ENCODE measurements around the gene ZBTB7A. TPM values are rescaled to one million over a fixed set of nuclear protein-coding genes. Genes with fewer than 3 reads are reported as not detected.

The ZBTB7A gene
- total RNA-seq, 1 experiment from 2014 or later, result 15.9 TPM

DNA sequence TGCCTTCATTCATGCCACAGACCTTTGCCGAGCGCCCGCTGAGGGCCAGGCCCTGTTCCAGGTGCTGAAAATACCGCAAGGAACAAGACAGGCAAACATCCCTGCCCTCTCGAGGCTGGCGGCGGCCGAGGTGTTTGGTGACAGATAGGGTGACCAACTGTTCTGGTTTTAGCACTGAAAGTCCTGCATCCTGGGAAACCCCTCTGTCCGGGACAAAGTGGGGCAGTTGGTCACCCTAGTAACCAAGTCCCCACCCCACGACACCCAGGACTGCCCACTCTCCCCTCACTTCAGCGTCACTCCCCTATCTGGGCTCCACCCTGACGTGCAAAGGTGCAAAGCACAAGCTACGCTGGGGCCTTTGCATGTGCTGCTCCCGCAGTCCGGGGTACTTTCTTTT lies 17.3 kb downstream of the ZBTB7A start:
- no peak overlapping the region for H3K4me3 ChIP-seq
- H3K9me3 ChIP-seq (replicated peaks), result no peaks in the 10 kb centered on the region
- H3K4me1 ChIP-seq (replicated peaks), result peaks cover 11% of the 10 kb centered on the region
- H3K36me3 ChIP-seq, result peaks cover 59% of the 10 kb centered on the region
- H3K27me3 ChIP-seq (replicated peaks), result no peaks in the 10 kb centered on the region
- no peak overlapping the region for H3K27ac ChIP-seq
- no peak for DNase-seq (ENCODE audit: low read depth in 1 of 2, low spot score in 2 of 2)

DNA sequence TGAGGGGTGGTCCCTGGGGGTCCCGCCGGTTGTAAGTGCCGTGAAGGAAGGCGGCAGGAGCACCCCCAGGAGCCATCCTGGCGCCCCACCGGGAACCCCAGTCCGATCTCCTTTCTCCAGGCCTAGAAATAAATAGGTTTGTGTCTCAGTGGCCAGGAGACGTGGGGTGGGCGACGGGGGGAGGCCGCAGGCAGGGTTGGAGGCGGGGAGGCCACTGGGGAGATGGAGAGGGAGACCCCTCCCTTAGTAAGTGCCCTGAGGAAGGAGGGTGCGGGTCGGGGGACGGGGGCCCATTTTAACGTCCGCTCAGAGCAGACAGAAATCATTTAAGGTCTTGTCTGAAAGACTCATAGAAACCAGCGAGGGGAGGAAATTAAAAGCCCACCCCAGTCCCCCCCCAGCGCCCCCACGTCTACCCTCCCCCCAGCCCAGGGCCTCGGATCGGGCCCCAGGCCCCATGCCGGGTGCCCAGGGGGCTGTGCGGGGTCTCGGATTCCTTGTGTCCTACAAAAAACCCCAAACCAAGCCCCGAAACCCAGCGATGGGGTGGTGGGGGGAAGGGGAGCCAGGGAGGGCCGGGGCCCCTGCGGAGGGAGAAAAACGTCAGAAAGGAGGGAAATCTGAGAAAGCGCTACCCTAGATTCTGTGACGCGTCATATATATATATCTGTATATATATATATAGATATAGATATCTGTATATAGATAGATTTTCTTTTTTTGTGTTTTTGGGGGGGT lies 19.6 kb downstream of the ZBTB7A start:
- no peak overlapping the region for H3K4me3 ChIP-seq
- peaks cover 2% of the 10 kb centered on the region; the same call in 1 of the 2 replicates for H3K4me1 ChIP-seq (replicated peaks)
- no peak for DNase-seq (ENCODE audit: low read depth in 1 of 2, low spot score in 2 of 2)
- H3K27ac ChIP-seq, result no peak overlapping the region
- peaks cover 46% of the 10 kb centered on the region for H3K36me3 ChIP-seq
- H3K9me3 ChIP-seq (replicated peaks), result no peaks in the 10 kb centered on the region
- no peaks in the 10 kb centered on the region for H3K27me3 ChIP-seq (replicated peaks)

DNA sequence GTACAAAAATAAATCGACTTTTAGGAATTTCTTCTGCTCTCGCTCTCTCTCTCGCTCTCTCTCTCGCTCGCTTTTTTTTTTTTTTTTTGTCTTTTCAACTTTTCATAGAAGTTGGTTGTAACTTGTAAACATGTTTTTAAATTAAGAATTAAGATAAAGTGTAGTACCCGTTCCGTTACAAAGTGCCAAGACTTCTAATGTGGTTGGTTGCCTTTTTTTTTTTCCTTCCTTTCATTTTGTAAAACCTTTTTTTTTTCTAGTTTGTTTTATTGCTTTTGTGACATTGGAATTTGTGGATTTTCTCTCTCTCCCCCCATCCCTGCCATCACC lies 20.4 kb downstream of the ZBTB7A start:
- no peak overlapping the region for H3K27ac ChIP-seq
- no peaks in the 10 kb centered on the region for H3K27me3 ChIP-seq (replicated peaks)
- no peaks in the 10 kb centered on the region for H3K4me1 ChIP-seq (replicated peaks)
- DNase-seq (ENCODE audit: low read depth in 1 of 2, low spot score in 2 of 2), result no peak
- peaks cover 41% of the 10 kb centered on the region for H3K36me3 ChIP-seq
- no peak overlapping the region for H3K4me3 ChIP-seq
- H3K9me3 ChIP-seq (replicated peaks), result no peaks in the 10 kb centered on the region

DNA sequence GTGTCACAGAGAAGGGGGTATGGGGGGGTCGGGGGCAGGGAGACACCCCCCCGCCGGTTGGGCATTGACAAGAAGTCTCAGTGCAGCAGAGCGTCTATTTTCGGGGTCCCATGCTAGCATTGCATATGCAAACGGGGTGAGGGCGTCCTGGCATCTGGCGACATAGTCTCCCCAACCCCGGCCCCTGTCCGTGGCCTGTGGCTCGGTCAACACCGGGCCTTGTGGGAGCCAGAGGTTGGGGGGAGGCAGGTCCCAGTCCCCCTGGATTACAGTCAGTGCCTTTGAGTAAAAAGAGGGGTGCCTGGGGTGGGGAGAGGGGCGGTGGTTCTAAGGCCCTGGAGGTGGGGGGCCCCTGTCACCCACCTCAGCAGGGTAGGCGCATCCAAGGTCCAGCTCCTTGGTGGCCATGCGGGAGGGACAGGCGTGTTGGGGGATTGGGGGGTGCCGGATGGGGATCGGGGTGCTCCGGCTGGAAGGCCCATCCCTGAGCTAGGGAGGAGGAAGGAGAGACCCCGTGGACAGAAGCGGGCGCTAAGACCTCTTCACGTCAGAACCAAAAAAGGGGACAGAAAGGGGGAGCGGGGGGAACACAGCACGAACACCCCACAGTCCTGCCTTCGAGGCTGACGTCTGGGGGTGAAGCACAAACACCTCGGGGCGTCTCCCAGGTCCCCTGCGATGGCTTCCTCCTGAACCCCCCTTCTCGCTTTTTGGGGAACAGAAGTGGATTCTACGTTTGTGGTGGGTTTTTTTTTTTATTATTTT lies 20.9 kb downstream of the ZBTB7A start:
- Histone ChIP-seq H3K27me3 (replicated peaks) (no peaks in the 10 kb centered on the region), H3K4me1 (replicated peaks) (no peaks in the 10 kb centered on the region), H3K27ac (no peak overlapping the region), H3K4me3 (no peak overlapping the region), H3K9me3 (replicated peaks) (no peaks in the 10 kb centered on the region), H3K36me3 (peaks cover 38% of the 10 kb centered on the region)
- no peak for DNase-seq (ENCODE audit: low read depth in 1 of 2, low spot score in 2 of 2)

DNA sequence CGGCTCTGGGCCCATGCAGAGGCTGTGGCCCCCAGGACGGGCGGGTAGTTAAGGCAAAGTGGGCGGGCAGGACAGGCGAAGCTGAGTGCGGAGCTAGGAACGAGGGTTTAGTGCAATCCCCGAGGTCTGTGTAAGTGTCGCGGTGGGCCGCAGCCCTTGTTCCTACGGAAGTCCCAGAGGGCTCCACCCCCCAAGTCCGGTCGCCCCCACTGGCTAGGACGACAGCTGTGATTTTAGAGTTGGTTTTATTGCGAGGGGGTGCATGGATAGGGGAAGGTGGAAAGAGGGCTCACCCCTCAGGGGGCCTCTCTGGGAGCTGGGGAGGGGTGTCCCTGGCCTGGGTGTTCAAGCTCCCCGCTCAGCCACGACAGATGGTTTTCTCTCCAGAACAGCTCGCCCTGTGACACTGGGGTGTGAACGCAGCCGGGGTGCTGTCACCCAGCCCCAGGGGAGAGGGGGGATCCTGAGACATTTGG lies 21.7 kb downstream of the ZBTB7A start:
- Histone ChIP-seq H3K36me3 (peaks cover 37% of the 10 kb centered on the region), H3K27ac (no peak overlapping the region), H3K27me3 (replicated peaks) (no peaks in the 10 kb centered on the region), H3K4me1 (replicated peaks) (no peaks in the 10 kb centered on the region), H3K9me3 (replicated peaks) (no peaks in the 10 kb centered on the region), H3K4me3 (no peak overlapping the region)
- DNase-seq (ENCODE audit: low read depth in 1 of 2, low spot score in 2 of 2), result no peak

DNA sequence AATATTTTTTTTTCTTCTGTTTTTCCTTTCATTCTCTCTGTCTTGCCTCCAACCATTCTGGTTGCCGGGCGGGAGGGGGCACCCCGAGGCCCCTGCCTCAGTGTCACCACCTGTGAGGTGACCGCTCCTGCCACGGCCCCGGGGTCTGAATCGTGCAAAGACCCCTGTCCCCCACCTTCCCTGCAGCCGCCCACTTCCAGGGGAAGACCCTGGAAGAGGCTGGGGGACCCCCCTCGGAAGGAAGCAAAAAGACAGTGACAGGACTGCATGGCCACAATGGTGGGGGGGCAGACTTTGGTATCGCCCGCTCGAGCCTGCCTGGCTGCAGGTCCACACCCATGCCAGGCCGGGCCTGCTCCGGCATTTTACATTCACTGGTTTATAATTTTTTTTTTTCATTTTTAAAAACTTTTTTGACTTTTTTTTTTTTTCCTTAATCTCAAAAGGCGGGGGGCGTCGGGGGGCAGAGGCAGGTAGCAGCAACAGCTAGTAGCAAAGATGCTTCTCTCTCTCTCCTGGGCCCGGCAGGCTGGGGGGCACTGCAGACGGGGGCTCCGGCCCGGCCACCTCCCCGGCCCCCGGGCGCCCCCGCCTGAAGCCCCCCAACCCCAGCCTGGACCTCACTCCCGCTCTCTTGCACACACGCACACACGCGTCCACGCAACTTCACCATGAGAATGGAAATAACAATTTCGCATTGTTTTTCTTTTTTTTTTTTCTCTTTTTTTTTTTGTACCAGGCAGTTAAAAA lies 22.6 kb downstream of the ZBTB7A start:
- Histone ChIP-seq H3K36me3 (peaks cover 28% of the 10 kb centered on the region), H3K9me3 (replicated peaks) (no peaks in the 10 kb centered on the region), H3K4me3 (no peak overlapping the region), H3K27ac (no peak overlapping the region), H3K27me3 (replicated peaks) (no peaks in the 10 kb centered on the region), H3K4me1 (replicated peaks) (no peaks in the 10 kb centered on the region)
- no peak for DNase-seq (ENCODE audit: low read depth in 1 of 2, low spot score in 2 of 2)

DNA sequence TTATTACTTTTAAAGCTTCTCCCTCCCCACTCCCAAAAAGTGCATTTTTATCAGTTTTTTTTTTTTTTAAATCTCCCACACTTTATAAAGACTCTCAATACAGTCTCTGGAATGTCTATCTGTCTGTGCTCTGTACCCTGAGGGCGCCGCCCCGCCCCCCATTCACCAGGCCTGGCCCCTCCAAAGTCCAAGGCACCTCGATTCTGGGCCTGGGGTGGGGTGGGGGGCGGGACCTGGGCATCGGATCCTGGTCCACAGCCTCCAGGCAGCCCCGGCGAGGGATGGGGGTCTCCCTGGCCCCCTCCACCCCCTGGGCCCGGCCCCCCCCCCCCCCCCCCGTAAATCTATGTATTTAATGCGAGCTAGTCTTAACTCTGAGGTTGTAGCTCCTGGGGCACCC lies 23.3 kb downstream of the ZBTB7A start:
- Histone ChIP-seq H3K9me3 (replicated peaks) (no peaks in the 10 kb centered on the region), H3K4me3 (no peak overlapping the region), H3K4me1 (replicated peaks) (no peaks in the 10 kb centered on the region), H3K27ac (no peak overlapping the region), H3K36me3 (peaks cover 31% of the 10 kb centered on the region), H3K27me3 (replicated peaks) (no peaks in the 10 kb centered on the region)
- no peak for DNase-seq (ENCODE audit: low read depth in 1 of 2, low spot score in 2 of 2)

DNA sequence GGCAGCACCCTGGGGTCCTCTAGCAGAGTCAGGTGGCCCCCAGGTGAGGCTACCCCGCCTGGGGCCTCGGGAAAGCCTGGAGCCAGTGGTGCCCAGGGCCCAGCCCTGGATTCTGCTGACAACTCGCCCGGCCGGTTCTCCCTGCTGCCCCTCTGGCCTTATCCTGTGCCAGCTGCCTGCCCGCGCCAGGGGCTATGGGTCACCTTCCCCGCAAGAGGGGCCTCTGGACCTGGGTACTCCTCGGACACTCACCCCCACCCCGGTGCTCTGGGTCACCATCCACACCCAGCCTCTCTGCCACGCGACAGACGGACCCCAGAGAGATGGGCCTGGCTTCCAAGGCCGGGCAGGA lies 24.0 kb downstream of the ZBTB7A start:
- Histone ChIP-seq H3K27ac (no peak overlapping the region), H3K4me3 (no peak overlapping the region), H3K36me3 (peaks cover 27% of the 10 kb centered on the region), H3K27me3 (replicated peaks) (no peaks in the 10 kb centered on the region), H3K9me3 (replicated peaks) (no peaks in the 10 kb centered on the region), H3K4me1 (replicated peaks) (no peaks in the 10 kb centered on the region)
- DNase-seq (ENCODE audit: low read depth in 1 of 2, low spot score in 2 of 2), result no peak

DNA sequence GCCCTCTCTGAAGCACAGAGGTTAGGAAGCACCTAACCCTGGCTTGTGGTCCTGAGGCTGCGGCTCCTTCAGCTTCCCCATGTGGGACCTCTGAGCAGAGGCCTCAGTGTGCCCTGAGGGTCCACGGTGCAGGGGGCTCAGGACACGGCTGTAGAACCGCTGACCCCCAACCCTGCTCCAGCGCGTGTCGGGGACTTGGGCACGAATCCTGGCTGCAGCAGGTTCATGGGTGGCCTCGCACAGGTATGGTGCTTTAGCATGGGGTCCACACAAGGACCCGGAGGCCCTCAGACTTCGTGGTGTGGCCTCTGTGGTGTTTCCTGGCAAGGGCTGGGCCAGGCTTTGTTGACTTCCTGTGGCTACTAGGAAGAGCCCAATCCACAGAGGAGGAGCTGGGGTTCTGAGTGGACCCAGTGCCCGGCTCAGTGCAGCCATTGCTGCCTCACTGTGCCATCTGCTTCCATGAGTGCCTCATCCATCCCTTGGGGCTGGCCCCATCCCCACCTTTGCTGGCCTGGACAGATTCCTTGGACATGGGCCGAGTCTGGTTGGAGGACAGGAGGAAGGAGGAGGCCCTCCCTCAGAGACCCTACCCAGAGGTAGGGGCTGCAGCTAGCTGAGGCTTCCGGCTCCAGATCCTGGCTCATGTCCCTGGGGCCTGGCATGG lies 24.5 kb downstream of the ZBTB7A start:
- Histone ChIP-seq H3K27ac (no peak overlapping the region), H3K4me1 (replicated peaks) (no peaks in the 10 kb centered on the region), H3K4me3 (no peak overlapping the region), H3K27me3 (replicated peaks) (no peaks in the 10 kb centered on the region), H3K36me3 (peaks cover 32% of the 10 kb centered on the region), H3K9me3 (replicated peaks) (no peaks in the 10 kb centered on the region)
- DNase-seq (ENCODE audit: low read depth in 1 of 2, low spot score in 2 of 2), result no peak

DNA sequence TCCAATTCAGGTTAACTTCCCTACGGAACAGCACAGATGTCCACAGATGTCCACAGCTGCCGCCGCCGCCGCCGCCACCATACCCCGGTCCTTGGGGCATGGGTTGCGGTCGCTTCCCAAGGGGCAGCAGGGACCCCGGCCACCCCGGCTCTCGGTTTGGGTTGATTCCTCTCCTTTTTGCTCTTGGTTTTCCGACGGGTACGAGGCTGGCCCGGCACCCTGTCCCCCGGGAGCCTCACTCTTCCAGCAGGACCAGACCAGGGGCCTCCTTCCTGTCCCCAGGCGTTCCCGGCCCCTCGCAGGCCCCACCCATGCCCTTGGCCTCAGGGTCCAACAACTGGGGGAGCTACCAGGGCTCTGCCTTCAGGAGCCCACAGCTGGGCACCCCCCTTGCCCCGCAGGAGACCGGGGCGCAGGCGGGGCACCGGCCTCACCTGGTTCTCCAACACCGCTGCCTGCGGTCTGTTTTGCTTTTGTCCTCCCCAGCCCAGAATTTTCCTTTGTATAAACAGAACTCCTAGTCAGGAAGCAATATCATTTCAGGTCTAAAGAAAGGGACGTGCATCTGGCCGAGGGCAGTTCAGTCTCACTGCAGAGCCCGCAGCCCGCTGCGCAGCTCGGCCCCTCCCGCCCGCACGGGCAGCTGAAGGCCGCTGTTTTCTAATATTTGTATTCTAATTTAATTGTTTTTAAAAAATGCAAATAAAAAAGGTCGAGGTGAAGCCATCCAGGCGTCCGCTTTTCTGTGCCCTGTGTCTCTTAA lies 27.9 kb downstream of the ZBTB7A start:
- H3K4me1 ChIP-seq (replicated peaks), result no peaks in the 10 kb centered on the region
- H3K36me3 ChIP-seq, result peaks cover 37% of the 10 kb centered on the region
- H3K9me3 ChIP-seq (replicated peaks), result no peaks in the 10 kb centered on the region
- no peak overlapping the region for H3K4me3 ChIP-seq
- H3K27ac ChIP-seq, result no peak overlapping the region
- no peaks in the 10 kb centered on the region for H3K27me3 ChIP-seq (replicated peaks)
- no peak for DNase-seq (ENCODE audit: low read depth in 1 of 2, low spot score in 2 of 2)

DNA sequence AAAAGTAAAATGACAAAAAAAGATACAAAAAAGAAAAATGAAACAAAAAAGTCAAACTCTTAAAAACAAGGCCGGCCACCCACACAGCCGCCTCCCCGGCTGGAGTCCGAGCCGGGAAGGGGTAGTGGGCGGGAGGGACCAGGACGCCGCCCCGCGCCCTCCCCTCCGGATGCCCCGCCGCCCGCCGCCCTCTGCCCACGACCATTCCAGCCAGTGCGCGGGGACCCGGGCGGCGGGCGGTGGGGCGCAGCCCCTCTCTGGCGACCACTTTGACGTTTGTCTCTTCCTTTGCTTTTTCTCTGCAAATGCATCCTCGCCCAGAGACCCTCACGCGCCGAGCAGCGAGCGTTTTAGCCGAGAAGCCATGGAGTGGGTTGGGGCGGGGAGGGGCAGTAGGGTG lies 28.6 kb downstream of the ZBTB7A start:
- no peaks in the 10 kb centered on the region for H3K27me3 ChIP-seq (replicated peaks)
- H3K9me3 ChIP-seq (replicated peaks), result no peaks in the 10 kb centered on the region
- H3K4me1 ChIP-seq (replicated peaks), result no peaks in the 10 kb centered on the region
- no peak for DNase-seq (ENCODE audit: low read depth in 1 of 2, low spot score in 2 of 2)
- H3K4me3 ChIP-seq, result no peak overlapping the region
- H3K27ac ChIP-seq, result no peak overlapping the region
- peaks cover 45% of the 10 kb centered on the region for H3K36me3 ChIP-seq

DNA sequence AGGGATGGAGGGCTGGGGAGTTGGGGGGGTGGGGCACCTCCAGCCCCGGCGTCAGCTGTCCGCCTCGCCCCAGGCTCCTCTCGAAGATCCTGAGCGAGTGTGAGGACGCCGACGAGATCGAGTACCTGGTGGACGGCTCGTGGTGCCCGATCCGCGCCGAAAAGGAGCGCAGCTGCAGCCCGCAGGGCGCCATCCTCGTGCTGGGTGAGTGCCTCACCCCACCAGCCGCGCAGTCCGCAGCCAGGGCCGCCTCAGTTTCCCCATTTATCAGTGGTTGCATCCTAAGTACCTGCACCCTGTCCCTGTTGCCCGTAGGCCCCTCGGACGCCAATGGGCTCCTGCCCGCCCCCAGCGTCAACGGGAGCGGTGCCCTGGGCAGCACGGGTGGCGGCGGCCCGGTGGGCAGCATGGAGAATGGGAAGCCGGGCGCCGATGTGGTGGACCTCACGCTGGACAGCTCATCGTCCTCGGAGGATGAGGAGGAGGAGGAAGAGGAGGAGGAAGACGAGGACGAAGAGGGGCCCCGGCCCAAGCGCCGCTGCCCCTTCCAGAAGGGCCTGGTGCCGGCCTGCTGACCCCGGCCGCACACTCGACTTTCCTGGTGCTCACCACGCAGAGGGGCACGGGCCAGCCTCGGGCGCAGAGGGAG lies 29.3 kb downstream of the ZBTB7A start:
- peaks cover 47% of the 10 kb centered on the region for H3K36me3 ChIP-seq
- no peaks in the 10 kb centered on the region for H3K4me1 ChIP-seq (replicated peaks)
- no peaks in the 10 kb centered on the region for H3K9me3 ChIP-seq (replicated peaks)
- H3K27me3 ChIP-seq (replicated peaks), result no peaks in the 10 kb centered on the region
- H3K4me3 ChIP-seq, result no peak overlapping the region
- no peak for DNase-seq (ENCODE audit: low read depth in 1 of 2, low spot score in 2 of 2)
- no peak overlapping the region for H3K27ac ChIP-seq
